Right ventricle myocardium superior (tissue), 1 donor: ENCODE measurements around the gene GSTM2. TPM values are rescaled to one million over a fixed set of nuclear protein-coding genes. Genes with fewer than 3 reads are reported as not detected.

ENCODE experiments used
- ATAC-seq: fragments of 200-7000 bp; cut with Tn5 transposase; one replicate; pipeline ENCODE4 v1.9.1; 2020; ENCODE audit warnings: mild to moderate bottlenecking; ENCODE audit not compliant: poor library complexity
- DNase-seq: peaks from one replicate; pipeline ENCODE4 v3.0.0-alpha.2; 2020
- intact Hi-C: fragments of 100-400 bp; cut with DNase I; formaldehyde crosslinking; loops from one replicate; pipeline ENCODE4 v1.11.2; 2022
- total RNA-seq: library from RNA; stranded (reverse); fragmentation: NEBNext Ultra II Directional; extraction: Animal tissue kit (Norgen Biotek cat#: 25700); gene quantifications from one replicate; pipeline ENCODE4 v1.2.1, GENCODE V29; 2021
- donor health status: DM: no; HTN: yes; CAD: no; lungs with severe emphysema.

GSTM2 gene
- total RNA-seq, 1 donor from 2014 or later, result 70.8 TPM

GRCh38 chr1:109722908-109723691 lies 55.2 kb downstream of the GSTM2 start:
- DNase-seq (no peak), ATAC-seq (no peak)
- intact Hi-C loops, result no loop called here

Other genes starting within 250 kb of the GSTM2 start
- 56.8 TPM for gene PSMA5, start 241.6 kb upstream of the GSTM2 start, total RNA-seq
- 28.9 TPM for gene SYPL2, start 201.5 kb upstream of the GSTM2 start, total RNA-seq
- 2.4 TPM for gene ATXN7L2, start 184.2 kb upstream of the GSTM2 start, total RNA-seq
- gene CYB561D1, start 174.0 kb upstream of the GSTM2 start, total RNA-seq, result 5.3 TPM
- gene AMIGO1, start 158.3 kb upstream of the GSTM2 start, total RNA-seq, result 19.3 TPM
- gene GPR61, start 128.2 kb upstream of the GSTM2 start, total RNA-seq, result 0.32 TPM
- gene GNAI3, start 119.4 kb upstream of the GSTM2 start, total RNA-seq, result 2.4 TPM
- gene GNAT2, start 48.4 kb upstream of the GSTM2 start, total RNA-seq, result not detected
- 11.5 TPM for gene AMPD2, start 48.2 kb upstream of the GSTM2 start, total RNA-seq
- gene GSTM4, start 12.0 kb upstream of the GSTM2 start, total RNA-seq, result 37.3 TPM
- gene GSTM1, start 19.8 kb downstream of the GSTM2 start, total RNA-seq, result not detected
- 2.6 TPM for gene GSTM5, start 44.2 kb downstream of the GSTM2 start, total RNA-seq
- 112 TPM for gene GSTM3, start 73.0 kb downstream of the GSTM2 start, total RNA-seq
- not detected for gene EPS8L3, start 95.9 kb downstream of the GSTM2 start, total RNA-seq
- 16.0 TPM for gene CSF1, start 242.8 kb downstream of the GSTM2 start, total RNA-seq